AG04449 (cell line): ENCODE data around the gene SLC9A6.
"Not testable (repeated sequence)": the region's sequence is repeated elsewhere in the genome, so short reads cannot be mapped to it uniquely, and the experiment has no call there.

Experiments
- CTCF ChIA-PET: fragments of 350-600 bp; formaldehyde crosslinking; extraction: SDS; loops from one replicate; lab custom pipeline; 2021; ENCODE audit warnings: antibody characterized with exemption; lab: Yijun Ruan, JAX
- POLR2A ChIA-PET: fragments of 400-600, 350-600 bp; formaldehyde crosslinking; extraction: SDS; loops from one replicate; lab custom pipeline; 2020; ENCODE audit warnings: antibody characterized with exemption, inconsistent platforms; lab: Yijun Ruan, JAX
- DNase-seq: peaks from one replicate; pipeline ENCODE4 v3.0.0-alpha.2; 2010; ENCODE audit warnings: low read depth, low spot score
- H3K4me3 ChIP-seq: 2 replicates; pipeline ENCODE4 v1.5.1; 2011; ENCODE audit warnings: low read depth, mild to moderate bottlenecking, control low read depth, low read length
- CTCF ChIP-seq: IDR thresholded peaks from one replicate; pipeline ENCODE4 v1.5.1; 2011; ENCODE audit warnings: mild to moderate bottlenecking, moderate library complexity, low read length, control low read depth, inconsistent platforms; ENCODE audit not compliant: insufficient read depth; ENCODE audit errors: missing control alignments

The SLC9A6 gene

GRCh38 chrX:136067966-136068365, 82.7 kb downstream of the SLC9A6 start:
- ChIA-PET CTCF (no interaction called here), POLR2A (no interaction called here)
- no peak for DNase-seq
- no peak for TF ChIP-seq CTCF
- no peak overlapping the region for H3K4me3 ChIP-seq

GRCh38 chrX:136076942-136077341, 91.7 kb downstream of the SLC9A6 start:
- ChIA-PET CTCF (no interaction called here), POLR2A (no interaction called here)
- H3K4me3 ChIP-seq = no peak overlapping the region
- no peak for DNase-seq
- TF ChIP-seq CTCF = no peak

DNA sequence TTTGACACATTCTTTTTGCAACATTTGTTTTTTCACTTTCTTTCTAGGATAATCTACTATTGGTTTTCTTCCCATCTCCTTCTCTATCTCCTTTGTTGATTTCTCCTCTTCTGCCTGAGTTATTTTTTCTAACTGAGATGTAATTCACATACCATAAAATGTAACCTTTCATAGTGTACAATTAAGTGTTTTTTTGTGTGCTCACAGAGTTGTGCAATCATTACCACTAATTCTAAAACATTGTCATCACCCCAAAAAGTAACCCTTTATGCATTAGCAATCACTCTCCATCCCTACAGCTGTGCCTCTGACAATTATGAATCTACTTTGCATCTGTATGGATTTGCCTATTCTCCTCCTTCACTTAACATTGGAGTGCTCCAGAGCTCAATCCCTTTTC, 95.5 kb downstream of the SLC9A6 start:
- no peak overlapping the region for H3K4me3 ChIP-seq
- ChIA-PET POLR2A (no interaction called here), CTCF (no interaction called here)
- no peak for DNase-seq
- TF ChIP-seq CTCF = no peak

DNA sequence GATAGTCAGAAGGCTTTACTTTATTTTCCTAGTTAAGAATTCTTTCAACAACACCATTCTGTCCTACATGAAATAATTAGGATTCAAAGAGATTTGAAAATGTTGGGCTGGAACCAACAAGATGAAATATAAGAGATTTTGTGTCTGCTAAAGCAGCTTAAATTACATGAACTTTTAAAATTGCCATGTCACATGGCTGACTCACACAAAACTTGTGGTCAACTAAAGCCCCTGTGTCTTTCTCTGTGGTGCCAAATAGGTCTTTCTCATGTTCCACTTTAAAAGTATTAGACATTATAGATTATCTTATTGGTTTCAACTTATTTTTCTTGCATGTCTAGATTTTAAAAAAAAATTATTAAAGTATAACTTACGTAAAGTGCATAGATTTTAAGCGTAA, 101.3 kb downstream of the SLC9A6 start:
- POLR2A ChIA-PET = no interaction called here
- no peak for DNase-seq
- CTCF ChIA-PET = no interaction called here

GRCh38 chrX:136091898-136092297, 106.7 kb downstream of the SLC9A6 start:
- CTCF ChIA-PET, POLR2A ChIA-PET, H3K4me3 ChIP-seq, DNase-seq: not testable (repeated sequence)

More for the DNA sequence above, 101.3 kb downstream of the SLC9A6 start:
- no peak for TF ChIP-seq CTCF
- H3K4me3 ChIP-seq = no peak overlapping the region

GRCh38 chrX:136094962-136095361, 109.7 kb downstream of the SLC9A6 start:
- no peak for TF ChIP-seq CTCF
- H3K4me3 ChIP-seq = no peak overlapping the region
- CTCF ChIA-PET = no interaction called here
- DNase-seq = no peak
- POLR2A ChIA-PET = no interaction called here
